ENCODE data around the gene CDK5RAP1.

CDK5RAP1 gene

DNA sequence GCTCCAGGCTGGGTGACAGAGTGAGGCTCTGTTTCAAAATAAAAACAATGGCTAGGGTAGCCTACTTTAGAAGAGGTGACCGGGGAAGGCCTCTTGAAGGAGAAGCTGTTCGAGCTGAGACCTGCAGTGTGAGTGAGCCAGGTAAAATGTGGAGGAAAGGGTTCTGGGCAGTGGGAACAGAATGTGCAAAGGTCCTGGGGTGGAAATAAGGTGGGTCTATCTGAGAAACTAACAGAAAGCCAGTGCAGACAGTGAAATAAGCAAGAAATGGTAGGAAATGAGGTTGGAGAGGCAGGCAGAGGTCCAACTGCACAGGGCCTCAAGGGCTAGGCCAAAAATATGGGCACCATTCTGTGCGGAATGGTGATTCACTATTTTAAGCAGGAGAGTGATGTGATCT lies 64.9 kb downstream of the CDK5RAP1 start:
- no peak for DNase-seq (ENCODE audit: extremely low read depth in 1 of 2, low read depth in 1 of 2)

GRCh38 chr20:33334111-33334510 lies 67.2 kb downstream of the CDK5RAP1 start:
- DNase-seq (ENCODE audit: extremely low read depth in 1 of 2, low read depth in 1 of 2) = no peak

DNA sequence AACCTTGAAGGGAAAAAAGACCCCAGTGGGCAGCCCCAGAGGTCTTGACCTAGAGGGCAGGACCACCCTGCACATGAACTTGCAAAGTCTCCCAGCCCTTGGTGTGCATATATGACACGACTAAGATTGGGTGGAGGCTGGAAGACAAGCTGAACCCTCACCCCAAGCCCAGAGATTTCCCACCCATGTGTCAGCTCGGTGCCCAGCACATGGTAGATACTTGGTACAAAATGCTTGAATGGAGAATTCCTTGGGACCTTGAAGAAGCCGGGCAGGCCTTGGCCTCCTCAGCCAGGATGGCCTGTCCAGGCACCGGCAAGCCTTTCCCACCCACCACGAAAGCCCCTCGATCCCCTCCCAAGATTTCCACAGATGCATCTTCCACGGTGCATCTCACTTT lies 67.7 kb downstream of the CDK5RAP1 start:
- DNase-seq (ENCODE audit: extremely low read depth in 1 of 2, low read depth in 1 of 2) = no peak

- no peak for DNase-seq (ENCODE audit: extremely low read depth in 1 of 2, low read depth in 1 of 2)
Observed at GRCh38 chr20:33332905-33333456, 68.3 kb downstream of the CDK5RAP1 start.

DNA sequence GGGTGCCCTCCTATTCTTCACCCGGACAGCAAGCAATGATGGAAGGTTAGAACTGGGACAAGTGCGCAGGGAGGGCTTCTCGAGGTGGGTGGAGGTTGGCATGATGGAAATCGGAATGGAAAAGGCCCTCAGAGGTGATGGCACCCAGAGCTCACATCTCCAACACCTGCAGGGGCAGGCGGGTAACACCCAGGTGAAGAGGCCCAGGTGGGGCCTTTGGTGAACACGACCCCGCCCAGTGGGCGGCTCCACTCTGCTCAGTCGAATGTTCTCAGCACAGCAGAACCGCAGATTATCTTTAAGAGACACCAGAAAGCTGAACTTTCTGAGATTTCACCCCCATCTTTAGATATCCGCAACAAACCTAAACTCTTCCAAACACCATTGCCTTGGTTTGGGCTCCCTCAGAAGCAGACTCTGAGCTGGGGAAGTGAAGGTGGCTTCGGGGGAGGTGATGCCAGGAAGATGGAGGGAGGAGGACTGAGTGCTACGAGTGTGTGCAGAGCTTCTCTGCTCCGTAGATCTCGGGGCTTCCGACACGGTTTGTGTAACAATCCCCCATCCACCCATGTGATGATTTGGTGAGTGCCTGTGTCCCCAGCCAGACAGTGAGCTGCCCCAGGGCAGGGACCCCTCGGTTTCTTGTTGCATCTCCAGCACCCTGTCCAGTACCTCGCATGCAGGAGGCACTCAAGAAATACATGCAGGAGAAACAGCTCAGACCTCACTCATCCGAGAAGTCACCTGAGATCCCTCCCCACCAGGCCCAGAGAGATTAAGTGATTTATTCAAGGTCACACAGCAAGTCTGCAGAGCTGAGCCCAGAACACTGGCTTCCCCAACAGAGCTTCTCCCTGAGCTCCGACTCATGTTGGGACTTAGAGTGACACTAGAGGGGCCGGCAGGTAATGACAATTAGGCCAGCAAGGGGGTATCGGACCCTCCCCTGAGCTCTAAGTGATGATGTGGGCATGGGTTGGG lies 72.9 kb downstream of the CDK5RAP1 start:
- DNase-seq (ENCODE audit: extremely low read depth in 1 of 2, low read depth in 1 of 2) = no peak

DNA sequence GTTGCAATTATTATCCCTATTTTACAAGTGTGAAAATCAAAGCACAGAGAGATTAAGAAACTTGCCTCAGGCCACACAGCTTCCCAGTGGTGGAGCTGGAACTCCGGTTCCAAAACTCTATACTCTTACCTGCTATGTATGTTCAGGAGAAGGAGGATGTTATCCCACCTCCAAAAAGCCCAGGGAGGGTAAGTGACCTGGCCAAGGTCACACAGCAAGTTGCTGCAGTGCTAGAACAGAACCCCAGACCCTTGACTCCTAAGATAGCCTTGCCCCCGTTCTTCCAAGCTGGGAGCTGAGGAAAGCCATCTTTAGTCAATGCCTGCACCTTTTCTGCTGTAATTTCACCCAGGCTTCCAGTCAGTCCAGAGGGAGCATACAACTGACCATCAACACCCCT lies 76.0 kb downstream of the CDK5RAP1 start:
- DNase-seq (ENCODE audit: extremely low read depth in 1 of 2, low read depth in 1 of 2) = no peak

DNA sequence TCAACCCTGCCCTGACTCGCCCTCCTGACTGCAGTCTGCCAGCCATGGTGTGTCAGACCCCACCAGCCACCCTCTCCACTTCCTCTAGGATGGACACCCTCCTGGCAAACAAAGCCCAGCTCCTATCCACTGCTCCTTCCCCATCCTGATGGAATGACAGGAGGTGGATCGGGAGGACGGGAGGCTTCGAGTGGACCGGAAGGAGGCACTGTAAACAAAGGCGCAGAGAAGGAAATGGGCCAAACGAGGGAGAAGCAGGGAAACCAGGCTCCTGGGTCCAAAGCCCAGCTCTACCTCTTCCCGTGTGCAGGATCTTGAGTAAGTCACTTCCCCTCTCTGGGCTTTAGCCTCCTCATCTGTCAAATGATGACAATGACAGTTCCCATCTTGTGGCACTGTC lies 78.1 kb downstream of the CDK5RAP1 start:
- DNase-seq (ENCODE audit: extremely low read depth in 1 of 2, low read depth in 1 of 2) = no peak

DNA sequence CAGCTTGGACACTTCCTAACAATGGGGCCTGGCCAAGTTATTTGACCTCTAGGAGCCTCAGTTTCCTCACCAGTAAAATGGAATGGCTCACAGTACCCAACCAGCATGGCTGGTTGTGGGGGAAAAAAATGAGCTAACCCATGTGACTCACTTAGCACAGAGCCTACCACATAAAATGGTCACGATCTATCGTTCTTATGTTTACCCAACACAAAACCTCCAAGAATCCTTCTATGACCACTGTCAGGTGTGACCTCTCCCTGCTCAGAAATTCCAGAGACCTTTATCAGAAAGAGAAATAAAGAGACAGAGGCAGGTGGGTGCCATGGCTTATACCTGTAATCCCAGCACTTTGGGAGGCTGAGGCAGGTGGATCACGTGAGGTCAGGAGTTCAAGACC lies 78.9 kb downstream of the CDK5RAP1 start:
- no peak for DNase-seq (ENCODE audit: extremely low read depth in 1 of 2, low read depth in 1 of 2)

DNA sequence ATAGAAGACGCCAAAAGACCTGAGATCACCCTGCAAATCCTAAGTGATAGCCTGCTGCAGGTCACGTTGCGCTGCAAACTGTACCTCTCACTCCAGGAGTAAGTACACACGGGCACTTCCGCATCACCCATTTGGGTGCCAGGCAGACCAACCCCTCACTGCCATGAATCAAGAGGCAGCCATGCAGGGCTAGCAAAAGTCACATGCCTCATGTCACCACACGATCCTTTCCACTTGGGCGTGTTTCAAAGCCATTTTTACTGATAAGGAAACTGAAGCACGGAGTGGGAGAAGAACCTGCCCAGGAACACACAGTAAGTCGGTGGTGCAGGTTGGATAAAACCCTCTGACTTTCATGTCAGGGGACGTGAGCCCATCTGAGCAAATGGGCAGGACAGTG lies 81.3 kb downstream of the CDK5RAP1 start:
- no peak for DNase-seq (ENCODE audit: extremely low read depth in 1 of 2, low read depth in 1 of 2)

DNA sequence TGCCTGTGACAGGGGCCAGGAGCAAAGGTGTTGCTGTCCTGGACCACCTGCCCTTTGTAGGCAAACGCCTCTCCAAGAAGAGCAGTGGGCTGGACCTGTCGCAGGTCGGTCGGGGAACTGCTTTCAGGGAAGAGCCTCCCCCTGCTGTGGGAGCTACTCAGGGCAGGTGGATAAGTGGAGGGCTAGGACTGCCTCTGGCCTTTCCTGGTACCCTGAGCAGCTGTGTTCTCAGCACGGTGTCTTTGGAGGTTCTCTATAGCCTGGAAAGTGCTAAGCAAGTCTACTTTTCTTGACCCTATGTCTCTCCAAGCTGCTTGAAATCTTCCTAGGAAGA lies 83.3 kb downstream of the CDK5RAP1 start:
- no peak for DNase-seq (ENCODE audit: extremely low read depth in 1 of 2, low read depth in 1 of 2)

DNA sequence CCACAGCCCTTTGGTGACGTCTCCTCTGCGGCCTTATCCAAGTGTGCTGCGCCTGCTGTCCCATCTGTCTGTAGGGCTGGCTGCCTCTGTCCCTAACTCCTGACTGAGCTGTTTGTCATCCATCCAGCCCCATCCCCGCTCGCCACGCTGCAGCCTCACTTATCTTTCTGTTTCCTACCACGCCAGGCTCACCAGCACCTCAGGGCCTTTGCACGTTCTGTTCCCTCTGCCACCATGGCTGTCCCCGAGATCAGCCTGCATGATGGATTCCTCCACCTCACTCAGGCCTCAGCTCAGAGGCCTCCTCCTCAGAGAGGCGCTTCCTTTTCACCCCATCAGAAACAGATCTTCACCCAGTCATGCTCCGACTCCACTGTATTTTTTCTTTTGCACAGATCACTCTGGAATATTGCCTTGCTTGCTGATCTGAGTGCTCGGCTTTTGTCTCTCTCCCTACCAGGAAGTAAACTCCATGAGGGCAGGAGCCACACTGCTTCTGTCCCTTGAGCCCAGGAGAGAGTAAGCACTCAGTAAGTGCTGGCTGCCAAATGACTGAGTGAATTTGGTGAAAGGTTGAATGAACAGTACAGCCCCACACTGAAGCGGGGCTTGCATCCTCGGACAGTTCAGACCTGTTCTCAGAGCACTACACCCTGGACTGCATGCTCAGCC lies 83.8 kb downstream of the CDK5RAP1 start:
- no peak for DNase-seq (ENCODE audit: extremely low read depth in 1 of 2, low read depth in 1 of 2)

DNA sequence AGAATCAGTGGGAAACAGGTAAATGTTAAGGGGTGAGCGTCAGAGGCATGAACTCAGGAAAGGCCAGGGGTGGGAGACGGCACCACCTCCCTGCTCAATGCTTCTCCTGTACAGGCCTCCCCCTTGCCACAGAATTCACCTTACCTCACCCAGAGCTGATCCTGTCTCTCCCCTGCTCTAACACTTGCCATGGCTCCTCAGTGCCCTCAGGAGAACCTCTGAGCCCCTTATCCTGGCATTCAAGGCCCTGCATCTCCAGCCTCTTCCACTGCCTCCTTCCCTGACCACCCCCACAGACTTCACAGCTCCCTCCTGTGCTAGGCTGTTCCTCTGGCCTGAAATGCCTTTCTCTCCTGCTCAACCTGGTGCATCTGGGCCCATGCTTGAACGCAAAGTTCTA lies 84.4 kb downstream of the CDK5RAP1 start:
- DNase-seq (ENCODE audit: extremely low read depth in 1 of 2, low read depth in 1 of 2) = no peak

DNA sequence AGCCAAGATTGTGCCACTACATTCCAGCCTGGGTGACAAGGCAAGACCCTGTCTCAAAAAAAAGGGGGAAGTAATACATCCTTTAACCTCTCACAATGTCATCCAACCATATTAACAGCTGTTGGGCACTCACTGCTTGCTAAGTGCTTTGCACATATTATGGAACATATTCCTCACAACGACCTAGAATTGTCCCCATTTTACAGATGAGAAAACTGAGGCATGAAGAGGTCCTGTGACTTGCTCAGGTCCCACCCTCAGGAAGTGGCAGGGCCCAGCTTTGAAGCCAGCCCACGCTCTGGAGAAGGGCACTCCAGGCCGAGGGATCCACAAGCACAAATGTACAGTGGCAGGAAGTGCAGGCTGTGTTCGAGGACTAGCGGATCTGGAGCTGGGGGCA lies 85.0 kb downstream of the CDK5RAP1 start:
- no peak for DNase-seq (ENCODE audit: extremely low read depth in 1 of 2, low read depth in 1 of 2)

DNA sequence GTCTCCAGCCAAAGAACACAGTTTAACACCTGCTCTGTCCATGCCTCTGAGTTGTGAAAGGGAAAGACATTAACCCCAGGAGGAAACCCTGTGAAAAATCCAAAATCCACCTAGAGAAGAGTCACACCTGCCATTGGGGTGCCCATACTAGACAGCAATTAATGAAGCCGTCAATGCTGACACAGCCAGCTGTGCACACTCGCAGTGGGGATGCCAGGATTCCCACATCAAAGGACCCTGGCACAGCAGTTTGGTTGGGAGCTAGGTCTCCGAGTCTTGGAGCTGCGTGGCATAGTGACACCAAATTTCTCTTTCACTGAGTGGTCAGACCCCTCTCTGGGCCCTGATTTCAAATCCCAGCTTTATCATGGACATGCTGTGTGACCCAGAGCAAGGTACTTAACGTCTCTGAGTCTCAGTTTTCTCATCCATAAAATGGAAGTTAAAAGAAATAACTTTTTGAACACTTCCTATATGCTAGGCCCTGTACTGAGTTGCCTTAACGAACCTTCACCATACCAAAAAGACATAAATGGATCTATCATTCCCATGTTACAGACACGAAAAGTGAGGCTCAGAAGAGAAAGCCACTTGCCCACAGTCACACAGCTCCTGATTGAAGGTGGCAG lies 87.5 kb downstream of the CDK5RAP1 start:
- no peak for DNase-seq (ENCODE audit: extremely low read depth in 1 of 2, low read depth in 1 of 2)

- no peak for DNase-seq (ENCODE audit: extremely low read depth in 1 of 2, low read depth in 1 of 2)
Observed at GRCh38 chr20:33312583-33312982, 88.7 kb downstream of the CDK5RAP1 start.

DNA sequence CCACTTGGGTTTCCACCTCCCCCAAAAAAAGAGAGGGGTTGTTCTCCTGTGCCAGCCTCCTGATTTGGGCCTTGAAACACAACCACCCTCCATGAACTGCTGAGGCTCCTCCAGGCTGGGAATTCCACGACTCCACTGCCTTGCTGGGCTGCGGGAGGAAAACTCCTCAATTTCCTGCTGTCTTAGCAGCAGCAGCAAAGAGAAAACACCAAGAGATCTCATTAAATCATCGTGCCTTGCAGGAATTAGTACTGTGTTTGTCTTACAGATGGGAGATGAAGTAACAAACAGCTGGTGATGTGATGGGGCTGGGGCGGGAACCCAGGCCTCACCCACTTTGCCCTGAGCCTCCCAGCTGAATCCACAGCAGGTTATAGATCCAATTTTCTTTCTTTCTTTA lies 89.3 kb downstream of the CDK5RAP1 start:
- DNase-seq (ENCODE audit: extremely low read depth in 1 of 2, low read depth in 1 of 2) = no peak

GRCh38 chr20:33311011-33311410 lies 90.3 kb downstream of the CDK5RAP1 start:
- no peak for DNase-seq (ENCODE audit: extremely low read depth in 1 of 2, low read depth in 1 of 2)

DNA sequence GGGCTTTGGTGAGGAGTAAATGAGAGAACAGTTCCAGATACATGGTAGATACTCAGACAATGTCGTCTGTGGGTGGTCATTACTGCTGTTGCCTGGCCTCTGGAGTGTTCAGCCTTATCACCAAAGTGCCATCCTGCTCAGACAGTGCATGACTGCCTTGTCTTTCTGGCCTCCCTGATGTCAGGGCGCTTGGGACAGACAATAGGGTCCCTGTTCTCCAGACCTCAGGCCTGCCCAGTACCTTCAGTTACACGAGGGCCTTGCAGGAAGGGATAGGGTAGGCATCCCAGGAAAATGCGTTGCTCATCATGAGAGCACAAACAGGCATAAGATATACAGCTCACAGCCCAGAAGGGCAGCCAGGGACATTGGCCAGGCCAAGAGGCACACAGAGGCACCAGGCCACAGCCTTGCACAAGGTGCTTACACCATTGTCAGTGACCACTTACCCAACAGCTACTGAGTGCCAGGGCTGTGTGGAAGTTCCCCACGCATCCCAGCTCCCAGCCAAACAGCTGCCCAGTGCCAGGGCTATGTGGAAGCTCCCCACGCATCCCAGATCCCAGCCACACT lies 90.9 kb downstream of the CDK5RAP1 start:
- DNase-seq (ENCODE audit: extremely low read depth in 1 of 2, low read depth in 1 of 2) = no peak

- no peak for DNase-seq (ENCODE audit: extremely low read depth in 1 of 2, low read depth in 1 of 2)
Observed at GRCh38 chr20:33309631-33310030, 91.7 kb downstream of the CDK5RAP1 start.
